Measurements from ENCODE around the gene SMAD6. TPM values are rescaled to one million over a fixed set of nuclear protein-coding genes. Genes with fewer than 3 reads are reported as not detected.
A peak's percentile ranks its signal among the peaks of the same experiment; 100 is the strongest.

The SMAD6 gene
- total and polyA plus RNA-seq, 9 of the 15 experiments (the other 6 are each of a cell fraction or from before 2014, with no cell fraction given): 0.10 to 15.5 (median 3.7) TPM

DNA sequence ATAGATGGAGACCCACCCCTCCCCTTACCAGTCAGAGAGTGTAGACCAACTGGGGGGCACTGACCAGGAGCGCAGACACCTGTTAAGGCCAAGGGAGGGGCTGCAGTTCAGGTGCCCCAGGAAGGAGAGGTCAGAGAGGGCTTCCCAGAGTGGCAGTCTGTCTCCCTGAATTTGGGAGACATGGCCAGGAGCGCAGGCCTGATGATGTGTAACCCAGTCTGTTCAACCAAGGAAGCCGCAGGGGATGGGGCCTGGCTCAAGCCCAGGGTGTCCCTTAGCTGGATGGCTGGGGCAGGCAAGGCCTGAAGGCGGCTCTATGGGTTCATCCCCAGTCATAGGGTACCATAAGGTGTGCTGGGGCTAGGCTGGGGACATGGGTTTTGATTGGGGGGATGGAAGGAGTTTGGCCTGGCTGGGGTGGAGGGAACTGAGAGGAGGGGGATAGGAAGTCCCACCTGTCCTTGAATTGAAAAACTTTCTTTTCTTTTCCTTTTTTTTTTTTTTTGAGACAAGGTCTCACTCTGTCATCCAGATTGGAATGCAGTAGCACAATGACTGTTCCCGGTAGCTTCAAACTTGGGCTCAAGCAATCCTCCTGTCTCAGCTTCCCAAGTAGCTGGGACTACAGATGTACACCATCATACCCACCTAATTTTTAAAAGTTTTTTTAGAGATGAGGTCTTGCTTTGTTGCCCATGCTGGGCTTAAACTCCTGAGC lies 75.7 kb downstream of the SMAD6 start (continued):
- TF ChIP-seq ZBTB26 (CRISPR knock-in tag; IDR thresholded peaks at IDR 0.05): no peak
- TF ChIP-seq ZNF778 (CRISPR knock-in tag; IDR thresholded peaks at IDR 0.05): no peak
- no peak for TF ChIP-seq ZNF184 (CRISPR knock-in tag; IDR thresholded peaks at IDR 0.05)
- no peak for TF ChIP-seq ZNF133 (CRISPR knock-in tag; IDR thresholded peaks at IDR 0.05)
- no peak for TF ChIP-seq CBX5 (IDR thresholded peaks at IDR 0.05; ENCODE audit: borderline replicate concordance, low read depth)
- no peak for TF ChIP-seq MLLT1 (IDR thresholded peaks at IDR 0.05)

DNA sequence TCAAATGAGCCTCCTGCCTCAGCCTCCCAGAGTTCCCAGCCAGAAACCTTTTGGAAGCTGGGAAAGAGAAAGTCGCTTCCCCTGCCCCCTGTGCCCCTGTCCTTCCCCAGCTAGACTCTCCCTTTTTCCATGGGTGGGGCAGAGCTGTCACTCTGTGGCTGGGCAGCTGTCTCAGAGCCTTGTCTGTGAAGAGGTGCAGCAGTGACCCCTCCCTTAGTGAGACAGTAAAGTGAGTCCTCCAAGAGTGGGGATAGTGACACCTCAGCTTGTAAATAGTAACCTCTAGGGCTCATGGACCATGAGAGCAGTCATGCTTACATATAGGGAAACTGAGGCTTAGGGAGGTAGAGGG lies 76.3 kb downstream of the SMAD6 start:
- whole genome bisulfite sequencing (ENCODE audit: insufficient coverage, low coverage, missing lambda C conversion rate): 30% methylated on average over 1 of the region's 1 CpG
- CTCF ChIA-PET (ENCODE audit: low intra/inter-chr PET ratio): no interaction called here
- TF ChIP-seq PKNOX1 (IDR thresholded peaks at IDR 0.05) (peak; percentile 34; the same call in 1 of the 2 replicates), MBD1 (CRISPR knock-in tag; IDR thresholded peaks at IDR 0.05) (no peak), PHF8 (IDR thresholded peaks at IDR 0.05; ENCODE audit: borderline replicate concordance, low read length) (no peak), USF1 (CRISPR knock-in tag; IDR thresholded peaks at IDR 0.05) (no peak), ZNF436 (CRISPR knock-in tag; IDR thresholded peaks at IDR 0.05) (no peak)
- TF ChIP-seq, protein P1, sequence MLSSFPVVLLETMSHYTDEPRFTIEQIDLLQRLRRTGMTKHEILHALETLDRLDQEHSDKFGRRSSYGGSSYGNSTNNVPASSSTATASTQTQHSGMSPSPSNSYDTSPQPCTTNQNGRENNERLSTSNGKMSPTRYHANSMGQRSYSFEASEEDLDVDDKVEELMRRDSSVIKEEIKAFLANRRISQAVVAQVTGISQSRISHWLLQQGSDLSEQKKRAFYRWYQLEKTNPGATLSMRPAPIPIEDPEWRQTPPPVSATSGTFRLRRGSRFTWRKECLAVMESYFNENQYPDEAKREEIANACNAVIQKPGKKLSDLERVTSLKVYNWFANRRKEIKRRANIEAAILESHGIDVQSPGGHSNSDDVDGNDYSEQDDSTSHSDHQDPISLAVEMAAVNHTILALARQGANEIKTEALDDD (IDR thresholded peaks at IDR 0.05): no peak

More for the DNA sequence above, 76.3 kb downstream of the SMAD6 start:
- Histone ChIP-seq H3K4me2 (ENCODE audit: insufficient read depth, low read length) (no peak overlapping the region), H3K9ac (ENCODE audit: insufficient read depth in 1 of 2, low read depth in 2 of 2, low read length in 2 of 2) (no peak overlapping the region; a peak in 1 of 4 replicates), H3K36me3 (ENCODE audit: control insufficient read depth, insufficient read depth, low read length) (peaks cover 7% of the 10 kb centered on the region; the same call in 1 of the 3 replicates), H2AFZ (ENCODE audit: low read depth, low read length) (no peak overlapping the region), H4K20me1 (replicated peaks; ENCODE audit: control insufficient read depth, insufficient read depth, low read length) (peaks cover 16% of the 10 kb centered on the region; the same call in 1 of the 2 replicates), H3K27me3 (ENCODE audit: control insufficient read depth in 2 of 2, insufficient read depth in 2 of 2, low read length in 2 of 2) (no peaks in the 10 kb centered on the region), H3K27ac (ENCODE audit: extremely low read depth, low read depth, low read length) (no peak overlapping the region), H3K4me3 (no peak overlapping the region), H3K79me2 (ENCODE audit: control insufficient read depth, insufficient read depth, low read length) (peaks cover 13% of the 10 kb centered on the region), H3K9me1 (ENCODE audit: control insufficient read depth, insufficient read depth, low read length) (no peaks in the 10 kb centered on the region), H3K4me1 (replicated peaks in 1 of 2; ENCODE audit: control insufficient read depth in 2 of 2, insufficient read depth in 2 of 2, low read length in 2 of 2) (peaks cover 9 to 21% of the 10 kb centered on the region in 2 experiments), H3K9me3 (replicated peaks; ENCODE audit: control insufficient read depth, insufficient read depth, low read depth, low read length) (no peaks in the 10 kb centered on the region)
- POLR2A ChIA-PET: interaction anchor here (0.6 to 1.1 kb wide), 3 partner anchors 11 to 686 kb away, joined by 3 read pairs; no protein-coding TSS in a partner anchor
- DNase-seq (ENCODE audit: extremely low read depth in 1 of 4, low spot score in 3 of 4) (no peak), FAIRE-seq (no peak), ATAC-seq (no peak)
- in situ Hi-C loops (cut with MboI): loop anchor here (10.0 kb wide), 1 partner anchor 163 kb away; no protein-coding TSS in a partner anchor
- BruUV-seq (replicated peaks): no TSS peak
- intact Hi-C loops (cut with micrococcal nuclease): no loop called here

Measured in K562 (cell line).